H9 (cell line): ENCODE data around the gene TYW5. TPM values are rescaled to one million over a fixed set of nuclear protein-coding genes. Genes with fewer than 3 reads are reported as not detected.

Experiments used
- DNase-seq: peaks from one replicate; pipeline ENCODE4 v3.0.0-alpha.2; 2017
- H2AFZ ChIP-seq: one replicate; pipeline ENCODE4 v1.6.1; 2013; ENCODE audit warnings: mild to moderate bottlenecking, low read length, control low read depth, moderate library complexity
- H2AK5ac ChIP-seq: 2 replicates; pipeline ENCODE4 v1.6.1; 2013; ENCODE audit warnings: low read length, control low read depth, mixed read lengths; ENCODE audit not compliant: insufficient read length
- H2BK120ac ChIP-seq: one replicate; pipeline ENCODE4 v1.6.1; 2013; ENCODE audit warnings: low read depth, mild to moderate bottlenecking, low read length, control low read depth, inconsistent platforms; ENCODE audit not compliant: poor library complexity, severe bottlenecking
- H2BK12ac ChIP-seq: 2 replicates; pipeline ENCODE4 v1.6.1; 2013; ENCODE audit warnings: low read length, control low read depth, mixed read lengths, low read depth; ENCODE audit not compliant: insufficient read length
- H2BK15ac ChIP-seq: 2 replicates; pipeline ENCODE4 v1.6.1; 2013; ENCODE audit warnings: low read depth, low read length, control low read depth
- H2BK20ac ChIP-seq: one replicate; pipeline ENCODE4 v1.6.1; 2013; ENCODE audit warnings: low read depth, mild to moderate bottlenecking, low read length, control low read depth, inconsistent platforms; ENCODE audit not compliant: poor library complexity, severe bottlenecking
- H2BK5ac ChIP-seq: 2 replicates; pipeline ENCODE4 v1.6.1; 2013; ENCODE audit warnings: low read length, control low read depth, mixed read lengths; ENCODE audit not compliant: insufficient read length
- H3K14ac ChIP-seq: 2 replicates; pipeline ENCODE4 v1.6.1; 2013; ENCODE audit warnings: low read length, control low read depth; ENCODE audit not compliant: insufficient read depth
- H3K18ac ChIP-seq: 2 replicates; pipeline ENCODE4 v1.6.1; 2013; ENCODE audit warnings: low read depth, mild to moderate bottlenecking, mixed read lengths, low read length, control low read depth; ENCODE audit not compliant: insufficient read length
- H3K23ac ChIP-seq: 2 replicates; pipeline ENCODE4 v1.6.1; 2013; ENCODE audit warnings: low read length, control low read depth, mixed read lengths, low read depth; ENCODE audit not compliant: insufficient read length
- H3K23me2 ChIP-seq: 2 replicates; pipeline ENCODE4 v1.6.1; 2013; ENCODE audit warnings: low read depth, mild to moderate bottlenecking, mixed read lengths, low read length, control low read depth; ENCODE audit not compliant: insufficient read length, poor library complexity, severe bottlenecking
- H3K27ac ChIP-seq: 2 replicates; pipeline ENCODE4 v1.5.1; 2013; ENCODE audit warnings: low read length, control low read depth, mixed read lengths, low read depth; ENCODE audit not compliant: insufficient read length
- H3K27me3 ChIP-seq: 2 replicates; pipeline ENCODE4 v1.6.1; 2013; ENCODE audit warnings: low read length, control low read depth, inconsistent platforms; ENCODE audit not compliant: insufficient read depth
- H3K4ac ChIP-seq: 2 replicates; pipeline ENCODE4 v1.6.1; 2013; ENCODE audit warnings: low read depth, mild to moderate bottlenecking, control low read depth, inconsistent platforms, low read length, moderate library complexity
- H3K4me1 ChIP-seq: 2 replicates; pipeline ENCODE4 v1.6.1; 2013; ENCODE audit warnings: low read length, control low read depth, inconsistent platforms; ENCODE audit not compliant: insufficient read depth
- H3K4me2 ChIP-seq: 2 replicates; pipeline ENCODE4 v1.6.1; 2013; ENCODE audit warnings: low read length, control low read depth, mixed read lengths; ENCODE audit not compliant: insufficient read length, insufficient read depth
- H3K56ac ChIP-seq: 2 replicates; pipeline ENCODE4 v1.6.1; 2013; ENCODE audit warnings: low read depth, mild to moderate bottlenecking, mixed read lengths, low read length, control low read depth; ENCODE audit not compliant: insufficient read length
- H3K79me1 ChIP-seq: 2 replicates; pipeline ENCODE4 v1.6.1; 2013; ENCODE audit warnings: low read depth, mild to moderate bottlenecking, moderate library complexity, low read length, control low read depth, inconsistent platforms; ENCODE audit not compliant: insufficient read depth, poor library complexity, severe bottlenecking
- H3K79me2 ChIP-seq: 2 replicates; pipeline ENCODE4 v1.6.1; 2013; ENCODE audit warnings: low read length, control low read depth, inconsistent platforms; ENCODE audit not compliant: insufficient read depth
- H3K9ac ChIP-seq: 2 replicates; pipeline ENCODE4 v1.6.1; 2013; ENCODE audit warnings: low read length, control low read depth, mixed read lengths; ENCODE audit not compliant: insufficient read length; ENCODE audit errors: extremely low read depth
- H3K9me3 ChIP-seq: one replicate; pipeline ENCODE4 v1.6.1; 2013; ENCODE audit warnings: low read depth, low read length, inconsistent platforms; ENCODE audit not compliant: control insufficient read depth
- H3T11ph ChIP-seq: one replicate; pipeline ENCODE4 v1.6.1; 2013; ENCODE audit warnings: mild to moderate bottlenecking, low read length, control low read depth, inconsistent platforms
- H4K20me1 ChIP-seq: one replicate; pipeline ENCODE4 v1.6.1; 2013; ENCODE audit not compliant: control insufficient read depth, insufficient read length, insufficient read depth
- H4K5ac ChIP-seq: 2 replicates; pipeline ENCODE4 v1.6.1; 2013; ENCODE audit warnings: low read depth, mild to moderate bottlenecking, mixed read lengths, low read length, control low read depth; ENCODE audit not compliant: insufficient read length
- H4K8ac ChIP-seq: replicated peaks from 2 replicates; pipeline ENCODE4 v1.6.1; 2013; ENCODE audit warnings: low read length, control low read depth, mixed read lengths, low read depth; ENCODE audit not compliant: insufficient read length
- H4K91ac ChIP-seq: 2 replicates; pipeline ENCODE4 v1.6.1; 2013; ENCODE audit warnings: low read depth, mild to moderate bottlenecking, moderate library complexity, mixed read lengths, low read length, control low read depth; ENCODE audit not compliant: insufficient read length
- H3K27ac Mint-ChIP-seq, 3 experiments: 2 replicates in 2 of 3; 3 replicates in 1 of 3; pipeline ENCODE4 v1.8.0; 2020 to 2021; ENCODE audit warnings: mixed read lengths in 3 of 3, mild to moderate bottlenecking in 1 of 3, moderate library complexity in 1 of 3
- H3K27me3 Mint-ChIP-seq: 2 replicates; pipeline ENCODE4 v1.8.0; 2021; ENCODE audit warnings: low read depth, mild to moderate bottlenecking, moderate library complexity, mixed read lengths
- H3K36me3 Mint-ChIP-seq, 3 experiments: 2 replicates in 2 of 3; 3 replicates in 1 of 3; pipeline ENCODE4 v1.8.0; 2020 to 2021; ENCODE audit warnings: low read depth in 3 of 3, mixed read lengths in 3 of 3; ENCODE audit not compliant: insufficient read depth in 1 of 3
- H3K4me1 Mint-ChIP-seq, 2 experiments: 2 replicates each; pipeline ENCODE4 v1.8.0; 2020; ENCODE audit warnings: mixed read lengths in 2 of 2
- H3K4me3 Mint-ChIP-seq, 2 experiments: 2 replicates in 1 of 2; 3 replicates in 1 of 2; pipeline ENCODE4 v1.8.0; 2020 to 2021; ENCODE audit warnings: mild to moderate bottlenecking in 2 of 2, mixed read lengths in 2 of 2, moderate library complexity in 1 of 2
- H3K9me3 Mint-ChIP-seq, 2 experiments: 2 replicates in 1 of 2; 3 replicates in 1 of 2; pipeline ENCODE4 v1.8.0; 2020; ENCODE audit warnings: mild to moderate bottlenecking in 2 of 2, mixed read lengths in 2 of 2, moderate library complexity in 1 of 2
- WGBS: extraction: QIAGEN DNeasy Blood & Tissue Kit; methylation state at CpG from one replicate; pipeline ENCODE4 v1.1.7; 2013; ENCODE audit warnings: missing lambda C conversion rate, low lambda C conversion rate, mixed read lengths; ENCODE audit not compliant: insufficient read length; ENCODE audit errors: extremely low coverage; 5-methylcytosine and 5-hydroxymethylcytosine counted together
- total RNA-seq: library from RNA; stranded (reverse); gene quantifications from 2 replicates; pipeline ENCODE4 v1.2.1, GENCODE V29; 2021
- TF ChIP-seq, protein P1 (sequence below): fragments of 200-600 bp; sonication (generic); conservative IDR thresholded peaks from 3 replicates; pipeline ENCODE4 v1.8.0; 2021; ENCODE audit warnings: antibody characterized with exemption, mild to moderate bottlenecking

TYW5 gene
- total RNA-seq, 1 experiment from 2014 or later, result 17.7 TPM

DNA sequence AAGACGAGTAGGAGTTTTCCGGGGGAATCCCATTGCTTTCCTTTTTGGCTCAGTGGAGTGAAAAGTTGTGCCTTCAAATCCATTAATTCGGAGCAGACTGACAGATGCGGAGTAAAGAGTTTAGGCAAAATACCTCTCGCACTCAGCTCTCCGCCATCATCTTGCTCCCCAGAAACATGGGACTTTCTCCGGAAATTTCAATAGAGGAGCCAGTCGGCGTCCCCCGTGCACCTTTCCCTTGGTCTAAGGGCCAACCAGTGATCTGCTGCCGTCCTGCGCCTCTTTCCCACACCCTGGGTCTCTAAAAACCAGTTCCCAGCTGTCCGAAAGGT is 318 bp downstream of the TYW5 start:
- Histone ChIP-seq H3K23me2 (peaks cover 8% of the 10 kb centered on the region), H4K20me1 (no peaks in the 10 kb centered on the region), H3K23ac (no peak overlapping the region), H2AFZ (peak overlapping the region; percentile 1), H3K14ac (peak overlapping the region; percentile 86; the same call in 1 of the 2 replicates), H4K5ac (no peak overlapping the region), H3K79me2 (peaks cover 22% of the 10 kb centered on the region; the same call in 1 of the 2 replicates), H3K9ac (peak overlapping the region; percentile 93), H3K79me1 (peaks cover 8% of the 10 kb centered on the region), H2BK20ac (no peak overlapping the region), H4K91ac (no peak overlapping the region), H3K4me1 (peaks cover 3% of the 10 kb centered on the region; the same call in 1 of the 2 replicates), H3K9me3 (no peaks in the 10 kb centered on the region), H4K8ac (no peak overlapping the region), H2BK5ac (no peak overlapping the region), H3K18ac (peak overlapping the region; percentile 52), H3K56ac (no peak overlapping the region), H2BK120ac (no peak overlapping the region), H3K4ac (no peak overlapping the region), H2BK12ac (no peak overlapping the region), H3K4me2 (peak overlapping the region; percentile 82), H3T11ph (no peak overlapping the region), H3K27me3 (no peaks in the 10 kb centered on the region), H2AK5ac (no peak overlapping the region), H2BK15ac (no peak overlapping the region), H3K27ac (peak overlapping the region; percentile 16)
- Mint-ChIP-seq H3K36me3 (peaks cover 19 to 43% (median 36%) of the 10 kb centered on the region in 3 experiments), H3K27ac (peak overlapping the region; percentile 99), H3K27me3 (no peaks in the 10 kb centered on the region), H3K9me3 (no peaks in the 10 kb centered on the region), H3K4me1 (peaks cover 25 to 29% of the 10 kb centered on the region in 2 experiments), H3K4me3 (peak overlapping the region; percentile 98)
- no CpG with 5 or more reads among the region's 13 CpGs for WGBS
- DNase-seq, result no peak
- TF ChIP-seq, protein P1, sequence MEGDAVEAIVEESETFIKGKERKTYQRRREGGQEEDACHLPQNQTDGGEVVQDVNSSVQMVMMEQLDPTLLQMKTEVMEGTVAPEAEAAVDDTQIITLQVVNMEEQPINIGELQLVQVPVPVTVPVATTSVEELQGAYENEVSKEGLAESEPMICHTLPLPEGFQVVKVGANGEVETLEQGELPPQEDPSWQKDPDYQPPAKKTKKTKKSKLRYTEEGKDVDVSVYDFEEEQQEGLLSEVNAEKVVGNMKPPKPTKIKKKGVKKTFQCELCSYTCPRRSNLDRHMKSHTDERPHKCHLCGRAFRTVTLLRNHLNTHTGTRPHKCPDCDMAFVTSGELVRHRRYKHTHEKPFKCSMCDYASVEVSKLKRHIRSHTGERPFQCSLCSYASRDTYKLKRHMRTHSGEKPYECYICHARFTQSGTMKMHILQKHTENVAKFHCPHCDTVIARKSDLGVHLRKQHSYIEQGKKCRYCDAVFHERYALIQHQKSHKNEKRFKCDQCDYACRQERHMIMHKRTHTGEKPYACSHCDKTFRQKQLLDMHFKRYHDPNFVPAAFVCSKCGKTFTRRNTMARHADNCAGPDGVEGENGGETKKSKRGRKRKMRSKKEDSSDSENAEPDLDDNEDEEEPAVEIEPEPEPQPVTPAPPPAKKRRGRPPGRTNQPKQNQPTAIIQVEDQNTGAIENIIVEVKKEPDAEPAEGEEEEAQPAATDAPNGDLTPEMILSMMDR, result no peak
